ENCODE results near the gene PARS2. TPM values are rescaled to one million over a fixed set of nuclear protein-coding genes. Genes with fewer than 3 reads are reported as not detected.

PARS2 gene
- 3.2 to 4.9 TPM (median 4.2 TPM) in 5 replicates for total RNA-seq (2022; extraction: Qiagen RNA extraction; ENCODE audit: low read depth)

DNA sequence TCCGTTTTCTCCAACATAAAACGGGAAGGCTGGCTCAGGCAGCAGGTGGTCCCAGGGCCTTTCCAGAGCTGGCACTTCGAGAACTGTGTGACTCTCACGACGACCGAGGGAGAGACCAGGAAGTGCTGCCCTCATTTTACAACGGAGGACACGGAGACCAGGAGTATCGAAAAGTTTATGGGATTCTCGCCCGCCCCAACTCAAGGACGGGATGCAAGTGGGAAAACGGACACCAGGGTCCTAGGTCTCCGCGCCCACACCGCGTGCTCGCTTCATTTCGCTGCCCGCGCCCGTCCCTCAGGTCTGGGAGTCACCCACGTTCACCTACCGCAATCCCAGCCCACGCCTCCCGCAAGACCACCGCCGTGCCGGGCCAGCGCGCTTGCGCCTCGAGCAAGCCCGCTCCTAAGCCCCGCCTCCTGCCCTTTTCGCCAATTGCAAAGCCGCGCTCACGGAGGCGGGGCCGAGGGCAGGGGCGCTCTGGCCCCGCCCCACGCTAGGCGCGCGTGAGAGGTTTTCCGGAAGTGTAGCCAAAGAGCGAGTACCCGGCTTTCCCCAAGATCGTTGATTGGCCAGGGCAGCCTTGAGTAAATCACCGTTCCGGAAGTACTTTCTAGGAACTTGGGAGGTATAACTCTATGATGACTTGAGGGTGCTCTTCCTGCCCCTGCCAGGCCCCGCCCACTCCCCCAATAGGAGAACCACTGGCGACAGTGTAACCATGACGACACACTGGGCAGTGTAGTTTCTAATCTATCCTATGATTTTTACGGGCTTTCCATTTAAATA is at the start of gene PARS2:
Gene PARS2, minus strand, starts transcription at position 391 of the 789 bp plus-strand sequence. CDS start 5,362 bp downstream, outside the sequence.

DNA sequence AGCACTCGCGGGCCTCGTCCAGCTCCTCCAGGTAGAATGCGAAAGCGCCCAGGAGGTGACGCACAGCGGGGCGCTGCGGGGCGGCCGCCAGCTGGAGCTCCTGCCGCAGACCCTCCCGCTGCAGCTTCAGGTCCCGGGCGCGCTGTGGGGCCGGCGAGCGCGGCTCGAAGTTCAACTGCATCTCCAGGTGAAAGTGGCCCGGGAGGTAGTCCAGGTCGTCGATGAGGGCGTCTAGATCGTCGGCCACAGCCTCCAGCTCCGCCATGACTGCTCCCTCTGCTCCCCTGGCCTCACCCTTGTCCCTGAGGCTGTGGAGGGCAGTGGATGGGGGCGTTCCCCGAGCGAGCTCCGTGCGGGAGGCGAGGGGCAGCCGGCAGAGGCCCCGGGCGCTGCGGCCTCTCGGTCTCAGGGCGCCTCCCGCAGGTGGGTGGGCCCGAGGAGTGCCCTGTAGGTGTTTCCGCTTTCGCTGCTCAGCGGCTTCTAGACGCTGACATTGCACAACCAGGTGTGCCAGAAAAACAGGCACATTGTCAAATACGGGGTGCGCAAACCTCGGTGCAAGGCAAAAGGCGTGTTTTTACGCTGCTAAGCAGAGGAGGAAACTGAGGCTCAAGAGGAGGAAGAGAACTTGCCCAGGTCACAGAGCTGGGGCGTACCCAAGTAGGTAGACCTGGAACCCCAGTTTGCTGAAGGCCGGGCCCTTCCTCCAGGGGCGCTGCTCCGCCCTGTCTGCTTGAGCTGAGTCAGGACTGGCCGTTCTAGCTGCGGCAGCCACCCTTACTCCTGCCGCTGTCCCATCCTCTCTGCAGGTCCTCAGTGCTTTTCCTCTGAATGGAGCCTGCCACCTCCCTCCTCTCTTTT is 36.8 kb upstream of the PARS2 start, which contains the start of gene TTC22:
Gene TTC22, minus strand, starts transcription at position 425 of the 861 bp plus-strand sequence. Its CDS starts 160 bp downstream, at position 265.

DNA sequence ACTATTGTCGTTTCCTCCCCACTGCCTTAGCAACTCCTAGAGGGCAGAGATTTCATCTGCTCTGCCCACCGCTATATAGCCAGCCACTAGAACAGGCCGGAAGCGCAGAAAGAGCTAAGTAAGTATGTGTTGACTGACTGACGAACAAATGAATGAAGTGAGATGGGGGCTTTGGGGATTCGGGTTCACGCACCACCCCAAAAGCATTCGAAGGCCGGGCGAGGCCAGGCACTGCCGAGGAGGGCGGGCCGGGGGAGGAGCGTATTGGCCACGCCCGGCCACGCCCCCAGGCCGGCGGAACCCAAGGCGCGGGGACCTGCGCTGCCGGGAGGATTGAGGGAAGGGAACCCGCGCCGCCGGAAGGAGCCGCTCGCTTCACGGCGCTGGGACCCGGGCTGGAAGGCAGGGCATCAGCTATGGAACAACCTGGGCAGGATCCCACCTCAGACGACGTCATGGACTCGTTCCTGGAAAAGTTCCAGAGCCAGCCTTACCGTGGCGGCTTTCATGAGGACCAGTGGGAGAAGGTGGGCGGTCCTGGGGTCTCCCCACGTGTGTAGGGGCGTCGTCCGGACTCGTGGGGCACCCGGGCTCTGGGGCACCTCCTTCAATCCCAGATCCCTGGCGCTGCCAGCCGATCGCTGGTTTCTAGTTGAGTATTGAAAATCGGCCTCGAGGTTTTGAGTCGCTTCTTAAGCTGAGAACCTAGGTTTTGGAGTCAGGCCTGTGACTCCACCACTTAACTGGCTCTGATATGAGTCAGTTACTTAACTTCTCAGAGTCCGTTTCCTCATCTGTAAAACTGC is 48.6 kb downstream of the PARS2 start, which contains the start of gene TTC4:
Gene TTC4, plus strand, starts transcription at position 369 of the 806 bp plus-strand sequence. Its CDS starts 48 bp downstream, at position 417.

Other genes with a start within 250 kb of the PARS2 start
- 1.3 to 2.8 TPM (median 2.2 TPM) in 5 replicates for gene ACOT11, start 216.3 kb downstream of the PARS2 start, total RNA-seq (2022; extraction: Qiagen RNA extraction; ENCODE audit: low read depth)
- gene FAM151A, start 141.0 kb downstream of the PARS2 start, total RNA-seq (2022; extraction: Qiagen RNA extraction; ENCODE audit: low read depth), result 0.12 to 0.15 TPM in 2 of 5 replicates, not detected in the others
- not detected in 5 replicates for gene MROH7, start 122.7 kb downstream of the PARS2 start, total RNA-seq (2022; extraction: Qiagen RNA extraction; ENCODE audit: low read depth)
- 24.9 to 40.9 TPM (median 28.5 TPM) in 5 replicates for gene TTC4, start 48.7 kb downstream of the PARS2 start, total RNA-seq (2022; extraction: Qiagen RNA extraction; ENCODE audit: low read depth)
- not detected in 5 replicates for gene TTC22, start 36.8 kb upstream of the PARS2 start, total RNA-seq (2022; extraction: Qiagen RNA extraction; ENCODE audit: low read depth)
- gene DHCR24, start 122.7 kb upstream of the PARS2 start, total RNA-seq (2022; extraction: Qiagen RNA extraction; ENCODE audit: low read depth), result 31.5 to 49.9 TPM (median 45.0 TPM) in 5 replicates
- 0.23 to 0.71 TPM (median 0.48 TPM) in 5 replicates for gene TMEM61, start 216.1 kb upstream of the PARS2 start, total RNA-seq (2022; extraction: Qiagen RNA extraction; ENCODE audit: low read depth)
- not detected in 5 replicates for gene BSND, start 234.4 kb upstream of the PARS2 start, total RNA-seq (2022; extraction: Qiagen RNA extraction; ENCODE audit: low read depth)

All from A549 treated with ZK216348 at 1 μM for 4 hours (cell line).